Karpas-422 (cell line): ENCODE measurements around the gene TRAPPC2L. TPM values are rescaled to one million over a fixed set of nuclear protein-coding genes. Genes with fewer than 3 reads are reported as not detected.
"Not testable (repeated sequence)": the region's sequence is repeated elsewhere in the genome, so short reads cannot be mapped to it uniquely, and the experiment has no call there.

Experiments
- DNase-seq: peaks from one replicate; pipeline ENCODE4 v3.0.0-alpha.2; 2015
- H2AFZ ChIP-seq: fragments of 200-600 bp; sonication (generic); 2 replicates; pipeline ENCODE4 v1.6.1; 2014; ENCODE audit warnings: antibody characterized with exemption, low read length, mixed read lengths
- H3K27ac ChIP-seq: fragments of 200-600 bp; sonication (generic); 2 replicates; pipeline ENCODE4 v1.5.1; 2014; ENCODE audit warnings: mild to moderate bottlenecking, low read length, moderate library complexity
- H3K27me3 ChIP-seq: fragments of 200-600 bp; sonication (generic); 2 replicates; pipeline ENCODE4 v1.6.1; 2014; ENCODE audit warnings: low read length, mixed read lengths
- H3K36me3 ChIP-seq: fragments of 200-600 bp; sonication (generic); 2 replicates; pipeline ENCODE4 v1.6.1; 2014; ENCODE audit warnings: low read length, mixed read lengths; ENCODE audit not compliant: insufficient read depth
- H3K4me1 ChIP-seq: fragments of 200-600 bp; sonication (generic); 2 replicates; pipeline ENCODE4 v1.6.1; 2014; ENCODE audit warnings: mild to moderate bottlenecking, low read length, mixed read lengths
- H3K4me2 ChIP-seq: fragments of 200-600 bp; sonication (generic); 2 replicates; pipeline ENCODE4 v1.6.1; 2014; ENCODE audit warnings: low read length, low read depth, mild to moderate bottlenecking; ENCODE audit not compliant: poor library complexity, severe bottlenecking
- H3K4me3 ChIP-seq: fragments of 200-600 bp; sonication (generic); 2 replicates; pipeline ENCODE4 v1.5.1; 2014; ENCODE audit warnings: mild to moderate bottlenecking, antibody characterized with exemption, low read length, mixed read lengths
- H3K79me2 ChIP-seq: fragments of 200-600 bp; sonication (generic); 2 replicates; pipeline ENCODE4 v1.6.1; 2014; ENCODE audit warnings: mild to moderate bottlenecking, low read length, mixed read lengths
- H3K9ac ChIP-seq: fragments of 200-600 bp; sonication (generic); 2 replicates; pipeline ENCODE4 v1.6.0; 2014; ENCODE audit warnings: low read length
- H3K9me2 ChIP-seq: fragments of 200-600 bp; sonication (generic), shearing (Covaris generic); replicated peaks from 2 replicates; pipeline ENCODE4 v1.6.0; 2014; ENCODE audit warnings: mild to moderate bottlenecking, low read length, moderate library complexity; ENCODE audit not compliant: insufficient read depth
- H3K9me3 ChIP-seq: fragments of 300-700, 200-600 bp; sonication (generic); 2 replicates; pipeline ENCODE4 v1.6.1; 2014; ENCODE audit warnings: low read length, mixed read lengths
- H4K20me1 ChIP-seq: fragments of 200-600 bp; sonication (generic); 2 replicates; pipeline ENCODE4 v1.6.1; 2014; ENCODE audit warnings: mild to moderate bottlenecking, antibody characterized with exemption, low read length, low read depth; ENCODE audit not compliant: insufficient read depth
- total RNA-seq: library from RNA; depleted of rRNA; stranded (reverse); fragments of >200 nt; shearing (Covaris generic); gene quantifications from 2 replicates; pipeline ENCODE4 v1.2.3, GENCODE V29; 2014; ENCODE audit warnings: low replicate concordance

TRAPPC2L gene
- total RNA-seq, 1 experiment from 2014 or later: 84.6 TPM

DNA sequence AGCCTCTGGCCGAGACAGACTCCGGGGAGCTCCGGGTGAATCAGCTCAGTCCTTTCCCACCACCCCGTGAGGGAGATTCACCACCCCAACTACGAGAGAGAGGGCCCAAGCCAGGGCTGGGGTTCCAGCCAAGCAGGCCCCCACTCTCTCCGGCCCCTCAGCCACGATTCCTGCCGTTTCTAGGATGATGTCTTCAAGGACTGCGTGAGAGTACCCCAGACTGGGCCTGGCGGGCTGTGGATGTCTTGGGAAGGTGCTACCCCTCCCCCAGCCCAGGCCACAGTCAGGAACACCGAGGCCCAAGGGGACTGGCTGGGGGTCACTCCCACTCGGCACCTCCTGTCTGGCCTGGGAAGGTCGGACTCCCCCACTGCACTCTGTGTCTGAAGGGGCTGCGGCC is 31.1 kb downstream of the TRAPPC2L start:
- H3K4me2 ChIP-seq: no peak overlapping the region
- no peak overlapping the region for H3K9ac ChIP-seq
- no peaks in the 10 kb centered on the region for H3K4me1 ChIP-seq
- H3K36me3 ChIP-seq: no peaks in the 10 kb centered on the region
- H3K4me3 ChIP-seq: no peak overlapping the region
- no peaks in the 10 kb centered on the region for H3K79me2 ChIP-seq
- no peaks in the 10 kb centered on the region for H4K20me1 ChIP-seq
- H3K27ac ChIP-seq: no peak overlapping the region
- H3K27me3 ChIP-seq: no peaks in the 10 kb centered on the region
- no peak overlapping the region for H2AFZ ChIP-seq
- no peak for DNase-seq
- H3K9me2 ChIP-seq: no peaks in the 10 kb centered on the region
- H3K9me3 ChIP-seq: no peaks in the 10 kb centered on the region

- no peak for DNase-seq
- no peaks in the 10 kb centered on the region for H3K27me3 ChIP-seq
- no peaks in the 10 kb centered on the region for H3K36me3 ChIP-seq
- H3K9me2 ChIP-seq: no peaks in the 10 kb centered on the region
- no peak overlapping the region for H3K4me2 ChIP-seq
- no peak overlapping the region for H2AFZ ChIP-seq
- H3K79me2 ChIP-seq: no peaks in the 10 kb centered on the region
- H3K27ac ChIP-seq: no peak overlapping the region
- H3K4me1 ChIP-seq: no peaks in the 10 kb centered on the region
- H3K9me3 ChIP-seq: no peaks in the 10 kb centered on the region
- H4K20me1 ChIP-seq: no peaks in the 10 kb centered on the region
- H3K4me3 ChIP-seq: no peak overlapping the region
- H3K9ac ChIP-seq: no peak overlapping the region
Measured at GRCh38 chr16:88888461-88889387, 31.8 kb downstream of the TRAPPC2L start.

GRCh38 chr16:88889702-88890352 is 32.9 kb downstream of the TRAPPC2L start:
- H2AFZ ChIP-seq, H3K4me3 ChIP-seq, H4K20me1 ChIP-seq, H3K79me2 ChIP-seq, H3K9ac ChIP-seq, H3K4me1 ChIP-seq, H3K9me2 ChIP-seq, H3K36me3 ChIP-seq, H3K27ac ChIP-seq, H3K27me3 ChIP-seq, H3K4me2 ChIP-seq, H3K9me3 ChIP-seq, DNase-seq: not testable (repeated sequence)

GRCh38 chr16:88891083-88891482 is 34.2 kb downstream of the TRAPPC2L start:
- H3K27me3 ChIP-seq: no peaks in the 10 kb centered on the region
- DNase-seq: no peak
- H3K9ac ChIP-seq: no peak overlapping the region
- H3K79me2 ChIP-seq: no peaks in the 10 kb centered on the region
- H3K9me2 ChIP-seq: no peaks in the 10 kb centered on the region
- no peak overlapping the region for H2AFZ ChIP-seq
- no peaks in the 10 kb centered on the region for H4K20me1 ChIP-seq
- H3K4me1 ChIP-seq: no peaks in the 10 kb centered on the region
- H3K9me3 ChIP-seq: no peaks in the 10 kb centered on the region
- H3K4me2 ChIP-seq: no peak overlapping the region
- H3K36me3 ChIP-seq: no peaks in the 10 kb centered on the region
- no peak overlapping the region for H3K4me3 ChIP-seq
- no peak overlapping the region for H3K27ac ChIP-seq

DNA sequence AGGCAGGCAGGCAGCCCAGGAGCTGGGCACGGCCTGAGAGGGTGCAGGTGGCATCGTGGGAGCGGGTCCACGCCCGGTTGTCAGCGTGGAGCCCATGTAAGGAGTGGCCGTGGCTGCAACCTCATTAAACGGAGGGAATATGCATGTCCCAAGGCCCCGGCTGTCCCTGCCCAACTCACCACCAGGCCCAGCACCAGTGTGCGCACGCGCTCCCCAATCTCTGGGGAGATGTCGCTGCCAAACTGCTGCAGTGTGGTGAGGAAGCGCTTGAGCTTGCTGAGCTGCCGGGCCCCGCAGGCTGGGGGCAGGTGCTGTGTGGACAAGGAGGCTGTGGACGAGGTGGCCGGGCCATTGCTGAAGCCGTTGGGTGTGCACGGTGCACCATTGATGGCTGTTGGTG is 35.1 kb downstream of the TRAPPC2L start:
- H3K27ac ChIP-seq: no peak overlapping the region
- H3K9ac ChIP-seq: no peak overlapping the region
- DNase-seq: no peak
- H3K4me3 ChIP-seq: no peak overlapping the region
- H3K4me1 ChIP-seq: no peaks in the 10 kb centered on the region
- no peaks in the 10 kb centered on the region for H4K20me1 ChIP-seq
- H3K27me3 ChIP-seq: no peaks in the 10 kb centered on the region
- no peaks in the 10 kb centered on the region for H3K79me2 ChIP-seq
- H3K4me2 ChIP-seq: no peak overlapping the region
- no peaks in the 10 kb centered on the region for H3K9me3 ChIP-seq
- H3K36me3 ChIP-seq: no peaks in the 10 kb centered on the region
- no peak overlapping the region for H2AFZ ChIP-seq
- H3K9me2 ChIP-seq: no peaks in the 10 kb centered on the region

DNA sequence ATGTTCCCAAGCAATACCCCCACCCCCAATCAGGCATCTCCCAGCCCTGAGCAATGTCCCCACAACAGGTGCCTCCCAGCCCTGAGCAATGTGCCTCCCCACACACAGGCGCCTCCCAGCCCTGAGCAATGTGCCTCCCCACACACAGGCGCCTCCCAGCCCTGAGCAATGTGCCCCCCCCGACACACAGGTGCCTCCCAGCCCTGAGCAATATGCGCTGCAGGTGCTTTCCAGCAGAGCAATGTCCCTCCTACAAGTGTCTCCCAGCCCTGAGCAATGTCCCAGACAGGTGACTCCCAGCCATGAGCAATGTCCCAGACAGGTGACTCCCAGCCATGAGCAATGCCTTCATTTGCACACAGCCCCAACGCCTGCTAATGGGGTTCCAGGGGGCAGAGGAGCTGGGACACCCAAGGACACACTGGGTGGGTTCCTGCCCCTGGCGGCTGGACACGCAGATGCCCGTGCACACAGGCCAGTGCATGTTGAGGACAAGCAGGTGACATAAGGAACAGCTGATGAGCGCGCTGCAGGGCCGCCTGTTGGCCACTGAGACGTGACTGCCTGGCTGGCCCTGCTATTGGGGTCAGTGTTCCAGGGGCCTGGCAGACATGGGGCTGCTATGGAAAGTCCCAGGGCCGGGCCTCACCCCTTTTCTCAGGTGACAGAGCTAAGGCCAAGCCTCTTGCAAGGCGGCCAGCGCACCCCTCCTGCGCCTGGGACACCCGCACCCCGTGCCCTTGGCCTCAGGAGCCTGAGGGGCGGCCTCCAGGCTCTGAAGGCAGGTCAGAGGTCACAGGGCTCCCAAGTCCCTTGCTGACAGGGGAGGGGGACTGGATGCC is 36.4 kb downstream of the TRAPPC2L start:
- H3K9ac ChIP-seq: no peak overlapping the region
- no peaks in the 10 kb centered on the region for H3K36me3 ChIP-seq
- no peaks in the 10 kb centered on the region for H3K9me3 ChIP-seq
- H3K4me1 ChIP-seq: peaks cover 8% of the 10 kb centered on the region
- H3K79me2 ChIP-seq: no peaks in the 10 kb centered on the region
- H4K20me1 ChIP-seq: no peaks in the 10 kb centered on the region
- no peak overlapping the region for H3K4me2 ChIP-seq
- H3K27ac ChIP-seq: no peak overlapping the region
- H3K9me2 ChIP-seq: no peaks in the 10 kb centered on the region
- no peaks in the 10 kb centered on the region for H3K27me3 ChIP-seq
- no peak overlapping the region for H2AFZ ChIP-seq
- no peak for DNase-seq
- H3K4me3 ChIP-seq: no peak overlapping the region

DNA sequence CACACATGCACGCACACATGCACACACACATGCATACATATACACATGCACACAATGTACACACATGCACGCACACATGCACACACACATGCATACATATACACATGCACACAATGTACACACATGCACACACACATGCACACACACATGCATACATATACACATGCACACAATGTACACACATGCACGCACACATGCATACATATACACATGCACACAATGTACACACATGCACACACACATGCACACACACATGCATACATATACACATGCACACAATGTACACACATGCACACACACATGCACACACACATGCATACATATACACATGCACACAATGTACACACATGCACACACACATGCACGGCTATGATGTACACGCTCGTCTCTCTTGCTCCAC is 37.3 kb downstream of the TRAPPC2L start:
- not testable (repeated sequence) for H3K9me3 ChIP-seq, H3K36me3 ChIP-seq, H3K27me3 ChIP-seq, H3K9ac ChIP-seq, DNase-seq, H3K27ac ChIP-seq, H3K4me3 ChIP-seq, H3K9me2 ChIP-seq, H3K4me1 ChIP-seq, H4K20me1 ChIP-seq, H3K79me2 ChIP-seq, H2AFZ ChIP-seq, H3K4me2 ChIP-seq
